H1 (cell line): Measurements from ENCODE around the gene KCTD11. TPM values are rescaled to one million over a fixed set of nuclear protein-coding genes. Genes with fewer than 3 reads are reported as not detected.

Experiments
- ASH2L ChIP-seq: fragments of 200-600, 300-600 bp; sonication (generic); IDR thresholded peaks from one replicate; pipeline ENCODE4 v1.7.1; 2017; ENCODE audit warnings: low read length
- BACH1 ChIP-seq: IDR thresholded peaks from 2 replicates; pipeline ENCODE4 v1.6.1; 2012; ENCODE audit warnings: low read length, improper control_type of control experiment
- CBX8 ChIP-seq: fragments of 300-800, 300-1000 bp; sonication (generic); IDR thresholded peaks from 2 replicates; pipeline ENCODE4 v1.7.1; 2016; ENCODE audit warnings: low read depth, low read length, borderline replicate concordance
- CHD1 ChIP-seq: IDR thresholded peaks from 2 replicates; pipeline ENCODE4 v1.6.1; 2012; ENCODE audit warnings: low read depth, low read length, improper control_type of control experiment
- CHD2 ChIP-seq: IDR thresholded peaks from 2 replicates; pipeline ENCODE4 v1.6.1; 2012; ENCODE audit warnings: low read length, improper control_type of control experiment
- CREB1 ChIP-seq: IDR thresholded peaks from 2 replicates; pipeline ENCODE4 v1.6.1; 2012; ENCODE audit warnings: inconsistent platforms
- GABPA ChIP-seq: IDR thresholded peaks from 2 replicates; pipeline ENCODE4 v1.6.1; 2011; ENCODE audit warnings: mild to moderate bottlenecking, low read length, moderate library complexity, borderline replicate concordance; ENCODE audit not compliant: insufficient read depth
- GTF2F1 ChIP-seq: IDR thresholded peaks from 2 replicates; pipeline ENCODE4 v1.6.1; 2012; ENCODE audit warnings: low read depth, low read length, improper control_type of control experiment, borderline replicate concordance
- KDM1A ChIP-seq: fragments of 200-600, 300-600 bp; sonication (generic); IDR thresholded peaks from 2 replicates; pipeline ENCODE4 v1.7.1; 2016; ENCODE audit warnings: mild to moderate bottlenecking, low read length, borderline replicate concordance
- KDM4A ChIP-seq: IDR thresholded peaks from one replicate; pipeline ENCODE4 v1.7.1; 2012; ENCODE audit warnings: low read depth, mild to moderate bottlenecking, moderate library complexity, low read length, inconsistent platforms; ENCODE audit not compliant: severe bottlenecking
- PHF8 ChIP-seq: fragments of 200-600 bp; sonication (generic); conservative IDR thresholded peaks from 2 replicates; pipeline ENCODE4 v1.7.1; 2012; ENCODE audit warnings: low read depth, mild to moderate bottlenecking, inconsistent platforms, low read length, moderate library complexity
- RAD21 ChIP-seq, 2 experiments: IDR thresholded peaks in 1 of 2; conservative IDR thresholded peaks in 1 of 2; 2 replicates each; pipeline ENCODE4 v1.6.1; 2011; ENCODE audit warnings: low read depth in 2 of 2, low read length in 2 of 2, improper control_type of control experiment in 1 of 2, inconsistent platforms in 1 of 2, mild to moderate bottlenecking in 1 of 2, moderate library complexity in 1 of 2
- RFX5 ChIP-seq: IDR thresholded peaks from 2 replicates; pipeline ENCODE4 v1.6.1; 2011; ENCODE audit warnings: low read depth, low read length, improper control_type of control experiment, borderline replicate concordance
- SAP30 ChIP-seq: fragments of 300-600 bp; sonication (generic); IDR thresholded peaks from 2 replicates; pipeline ENCODE4 v1.7.1; 2012; ENCODE audit warnings: low read length, moderate library complexity, mild to moderate bottlenecking, inconsistent platforms; ENCODE audit not compliant: insufficient read depth, insufficient replicate concordance
- SRF ChIP-seq: IDR thresholded peaks from 2 replicates; pipeline ENCODE4 v1.6.1; 2011; ENCODE audit warnings: mild to moderate bottlenecking, low read depth, low read length, moderate library complexity
- TEAD4 ChIP-seq: IDR thresholded peaks from 2 replicates; pipeline ENCODE4 v1.6.1; 2012; ENCODE audit warnings: low read depth, low read length, inconsistent platforms, mixed read lengths
- polyA plus RNA-seq, 7 experiments: library from polyadenylated mRNA; depleted of rRNA in 3 of 7; stranded (reverse) in 5 of 7; unstranded in 2 of 7; fragments of >200 nt in 5 of 7; fragments of 200-250 nt in 2 of 7; gene quantifications; 1 replicate in 5 of 7; 2 replicates in 1 of 7; 4 replicates in 1 of 7; pipeline versions ENCODE4 v1.2.1 to v1.2.3, GENCODE V29; 2011 to 2013; ENCODE audit warnings: missing spikeins in 2 of 7, mixed read lengths in 2 of 7
- total RNA-seq: library from RNA; stranded (reverse); fragmentation: NEBNext Ultra II Directional; extraction: Animal tissue kit (Norgen Biotek cat#: 25700); gene quantifications from 2 replicates; pipeline ENCODE4 v1.2.1, GENCODE V29; 2021
- TF ChIP-seq, protein P1 (sequence below), 3 experiments: IDR thresholded peaks; 1 replicate in 2 of 3; 2 replicates in 1 of 3; pipeline versions ENCODE4 v1.5.1 to v1.6.1; 2011; ENCODE audit warnings: low read length in 3 of 3, mild to moderate bottlenecking in 3 of 3, inconsistent platforms in 2 of 3, low read depth in 1 of 3, moderate library complexity in 1 of 3; ENCODE audit not compliant: insufficient read depth in 1 of 3; ENCODE audit errors: control extremely low read depth in 1 of 3

The KCTD11 gene
- total and polyA plus RNA-seq, 2 of the 8 experiments (the other 6 are each of a cell fraction or from before 2014, with no cell fraction given): 8.6 to 9.2 TPM

DNA sequence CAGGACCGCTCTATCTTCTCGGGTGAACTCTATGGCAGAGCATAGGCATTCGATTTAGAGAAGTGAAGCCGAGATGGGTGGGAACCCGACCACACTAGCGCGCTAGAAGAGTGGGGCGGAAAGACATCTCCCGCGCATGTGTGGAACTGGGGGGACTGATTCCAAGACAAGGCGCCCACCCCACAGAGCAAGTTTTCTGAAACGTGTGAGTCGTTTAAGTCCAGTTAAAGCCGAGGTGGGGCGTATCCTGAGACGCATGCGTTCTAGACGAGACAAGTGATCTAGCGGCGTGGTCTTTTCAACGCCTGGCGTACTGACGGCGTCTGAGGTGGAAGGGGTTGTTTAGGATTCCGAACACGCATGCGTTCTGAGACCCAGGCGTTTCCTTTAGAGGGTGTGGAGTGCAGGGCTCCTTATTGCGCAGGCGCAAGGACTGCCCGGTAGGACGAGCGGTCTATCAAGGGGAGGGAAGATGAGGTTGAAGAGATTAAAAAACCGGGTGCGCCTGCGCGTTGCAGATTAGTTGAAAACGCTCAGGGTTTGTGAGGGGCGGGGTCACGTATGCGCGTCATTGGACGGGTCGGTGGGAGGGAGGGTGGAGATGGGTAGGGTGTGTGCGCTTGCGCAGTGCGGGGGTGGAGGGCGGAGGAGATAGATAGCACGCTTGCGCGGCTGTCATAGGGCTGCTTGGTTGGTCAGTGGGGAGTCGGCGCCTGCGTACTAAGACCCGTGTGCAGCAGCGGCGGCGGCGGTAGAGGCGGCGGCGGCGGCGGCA, 44.9 kb upstream of the KCTD11 start, which contains the start of gene EIF5A (continued):
- peak; percentile 90 for TF ChIP-seq CREB1
- TF ChIP-seq BACH1: peak; percentile 92
- TF ChIP-seq SRF: no peak
- TF ChIP-seq CHD2: no peak
- TF ChIP-seq, protein P1, sequence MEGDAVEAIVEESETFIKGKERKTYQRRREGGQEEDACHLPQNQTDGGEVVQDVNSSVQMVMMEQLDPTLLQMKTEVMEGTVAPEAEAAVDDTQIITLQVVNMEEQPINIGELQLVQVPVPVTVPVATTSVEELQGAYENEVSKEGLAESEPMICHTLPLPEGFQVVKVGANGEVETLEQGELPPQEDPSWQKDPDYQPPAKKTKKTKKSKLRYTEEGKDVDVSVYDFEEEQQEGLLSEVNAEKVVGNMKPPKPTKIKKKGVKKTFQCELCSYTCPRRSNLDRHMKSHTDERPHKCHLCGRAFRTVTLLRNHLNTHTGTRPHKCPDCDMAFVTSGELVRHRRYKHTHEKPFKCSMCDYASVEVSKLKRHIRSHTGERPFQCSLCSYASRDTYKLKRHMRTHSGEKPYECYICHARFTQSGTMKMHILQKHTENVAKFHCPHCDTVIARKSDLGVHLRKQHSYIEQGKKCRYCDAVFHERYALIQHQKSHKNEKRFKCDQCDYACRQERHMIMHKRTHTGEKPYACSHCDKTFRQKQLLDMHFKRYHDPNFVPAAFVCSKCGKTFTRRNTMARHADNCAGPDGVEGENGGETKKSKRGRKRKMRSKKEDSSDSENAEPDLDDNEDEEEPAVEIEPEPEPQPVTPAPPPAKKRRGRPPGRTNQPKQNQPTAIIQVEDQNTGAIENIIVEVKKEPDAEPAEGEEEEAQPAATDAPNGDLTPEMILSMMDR (IDR thresholded peaks at IDR 0.05; ENCODE audit: control extremely low read depth in 1 of 3, insufficient read depth in 1 of 3, low read depth in 1 of 3, low read length in 3 of 3): no peak
- TF ChIP-seq GABPA: no peak
- no peak for TF ChIP-seq RFX5
- no peak for TF ChIP-seq TEAD4
- peak; percentile 12; the same call in 1 of the 2 replicates for TF ChIP-seq PHF8
- no peak for TF ChIP-seq KDM1A
- TF ChIP-seq CBX8: no peak
- no peak for TF ChIP-seq RAD21 (IDR thresholded peaks at IDR 0.05 in 1 of 2, conservative IDR thresholded peaks at IDR 0.05 in 1 of 2; ENCODE audit: low read depth in 2 of 2, low read length in 2 of 2)
- no peak for TF ChIP-seq CHD1
- no peak for TF ChIP-seq GTF2F1
- TF ChIP-seq KDM4A: peak; percentile 47
- peak; percentile 60 for TF ChIP-seq ASH2L
- peak; percentile 75 for TF ChIP-seq SAP30
